ENCODE results near the gene PYGB. TPM values are rescaled to one million over a fixed set of nuclear protein-coding genes. Genes with fewer than 3 reads are reported as not detected.

Gene PYGB
- total RNA-seq, 1 experiment from 2014 or later, result 220 TPM

GRCh38 chr20:25286917-25287316 is 39.0 kb downstream of the PYGB start:
- Histone ChIP-seq H3K4me3 (ENCODE audit: low read depth in 2 of 2, low read length in 2 of 2) (no peak overlapping the region), H3K36me3 (ENCODE audit: control insufficient read depth, insufficient read depth, low read length) (peaks cover 19% of the 10 kb centered on the region), H3K9me3 (ENCODE audit: control insufficient read depth, insufficient read depth, low read depth, low read length) (no peaks in the 10 kb centered on the region), H3K27me3 (ENCODE audit: control insufficient read depth, insufficient read depth, low read length) (no peaks in the 10 kb centered on the region), H3K4me1 (ENCODE audit: control insufficient read depth, insufficient read depth, low read length) (no peaks in the 10 kb centered on the region), H3K27ac (ENCODE audit: low read length) (no peak overlapping the region)
- BruUV-seq (replicated peaks), result no TSS peak
- DNase-seq (ENCODE audit: low read depth, low spot score) (no peak), ATAC-seq (no peak)
- no peak for TF ChIP-seq TCF7L2 (IDR thresholded peaks at IDR 0.05; ENCODE audit: low read depth, low read length)
- intact Hi-C loops (cut with micrococcal nuclease; ENCODE audit: unreplicated experiment) (no loop called here), in situ Hi-C loops (cut with HindIII; ENCODE audit: low pct_unique_long_range_greater_than_20kb, low sequenced_read_pairs) (no loop called here)
- POLR2A ChIA-PET, result no interaction called here
- CTCF ChIA-PET, result no interaction called here

GRCh38 chr20:25287631-25288290 is 39.9 kb downstream of the PYGB start:
- POLR2A ChIA-PET, result no interaction called here
- Histone ChIP-seq H3K4me3 (ENCODE audit: low read depth in 2 of 2, low read length in 2 of 2) (no peak overlapping the region), H3K4me1 (ENCODE audit: control insufficient read depth, insufficient read depth, low read length) (no peaks in the 10 kb centered on the region), H3K9me3 (ENCODE audit: control insufficient read depth, insufficient read depth, low read depth, low read length) (no peaks in the 10 kb centered on the region), H3K27ac (ENCODE audit: low read length) (no peak overlapping the region), H3K27me3 (ENCODE audit: control insufficient read depth, insufficient read depth, low read length) (no peaks in the 10 kb centered on the region), H3K36me3 (ENCODE audit: control insufficient read depth, insufficient read depth, low read length) (peaks cover 14% of the 10 kb centered on the region)
- intact Hi-C loops (cut with micrococcal nuclease; ENCODE audit: unreplicated experiment) (no loop called here), in situ Hi-C loops (cut with HindIII; ENCODE audit: low pct_unique_long_range_greater_than_20kb, low sequenced_read_pairs) (no loop called here)
- TF ChIP-seq SIN3A (IDR thresholded peaks at IDR 0.05; ENCODE audit: borderline replicate concordance, insufficient read depth, low read depth, low read length), result no peak
- no peak for TF ChIP-seq REST (IDR thresholded peaks at IDR 0.05; ENCODE audit: insufficient read depth in 1 of 2, low read depth in 2 of 2, low read length in 1 of 2)
- TF ChIP-seq POLR2AphosphoS5 (IDR thresholded peaks at IDR 0.05; ENCODE audit: low read depth, low read length), result no peak; the same call in 1 of the 2 replicates
- TF ChIP-seq CTCF (IDR thresholded peaks at IDR 0.05), result no peak
- TF ChIP-seq TCF7L2 (IDR thresholded peaks at IDR 0.05; ENCODE audit: low read depth, low read length), result no peak
- CTCF ChIA-PET, result no interaction called here
- DNase-seq (ENCODE audit: low read depth, low spot score) (no peak), ATAC-seq (no peak)
- BruUV-seq (replicated peaks), result TSS peak; percentile 50

Measured in Panc1 (cell line).